GM19455 (cell line): ENCODE measurements around the gene JOSD2.

Experiments
- ATAC-seq: cut with Tn5 transposase; IDR thresholded peaks from one replicate; pipeline ENCODE4 v1.9.1; 2021; ENCODE audit not compliant: unreplicated experiment

Gene JOSD2

GRCh38 chr19:50496189-50497021 is 14.6 kb downstream of the JOSD2 start:
- no peak for ATAC-seq

- no peak for ATAC-seq
Measured at GRCh38 chr19:50495020-50495531, 15.9 kb downstream of the JOSD2 start.

DNA sequence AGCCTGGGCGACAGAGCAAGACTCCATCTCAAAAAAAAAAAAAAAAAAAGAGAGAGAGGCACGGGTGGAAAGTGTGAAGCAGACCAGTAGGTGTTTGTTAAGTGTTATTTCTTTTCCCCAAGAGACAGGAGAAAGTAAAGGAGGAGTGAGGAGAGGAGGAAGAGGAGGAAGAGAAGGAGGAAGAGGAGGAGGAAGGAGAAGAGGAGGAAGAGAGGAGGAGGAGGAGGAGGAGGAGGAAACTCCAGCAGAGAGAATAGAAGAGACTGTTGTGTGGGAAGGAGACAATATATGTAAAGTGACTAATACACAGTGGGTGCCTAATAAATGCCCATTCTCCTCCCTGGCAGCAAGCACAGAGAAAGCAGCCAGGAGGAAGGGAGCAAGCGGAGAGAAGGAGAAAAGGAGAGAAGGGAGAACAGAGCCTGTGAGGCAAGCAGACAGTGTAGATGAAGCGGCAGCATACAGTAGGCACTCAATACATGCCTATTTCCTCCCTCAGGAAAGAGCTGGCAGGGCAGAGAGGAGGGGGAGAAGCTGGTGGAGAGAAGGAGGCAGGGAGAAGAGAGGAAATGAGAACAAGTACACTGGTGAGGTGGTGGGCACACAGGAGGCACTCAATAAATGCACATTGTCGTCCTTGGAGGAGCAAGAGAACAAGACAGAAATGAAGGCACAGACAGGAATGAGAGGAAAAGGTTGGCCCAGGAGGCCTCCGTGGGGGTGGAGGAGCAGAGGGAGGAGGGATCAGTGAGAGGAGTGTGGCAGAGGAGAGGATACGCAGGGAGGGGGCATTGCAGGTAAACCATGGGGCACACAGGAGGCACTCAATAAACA is 16.6 kb downstream of the JOSD2 start:
- ATAC-seq: no peak

DNA sequence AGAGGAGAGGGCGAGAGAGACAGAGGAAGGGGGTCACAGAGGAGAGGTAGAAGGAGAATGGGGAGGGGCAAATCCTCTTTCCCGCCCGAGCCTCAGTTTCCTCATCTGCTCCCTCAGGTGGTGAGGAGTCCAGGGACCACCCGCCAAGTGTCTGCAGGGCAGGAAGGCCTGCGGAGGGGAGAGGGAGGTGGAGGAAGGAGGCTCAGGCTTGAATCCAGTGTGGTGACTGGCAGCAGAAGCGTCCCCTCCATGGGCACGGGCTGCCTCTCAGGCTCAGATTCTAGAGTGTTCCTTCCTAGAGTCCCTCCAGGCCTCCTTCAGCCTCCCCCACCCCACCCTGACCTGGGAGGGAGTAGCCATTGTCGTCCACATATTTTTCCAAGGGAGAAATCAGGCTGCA is 17.8 kb downstream of the JOSD2 start:
- no peak for ATAC-seq

- ATAC-seq: no peak
Measured at GRCh38 chr19:50492303-50493052, 18.5 kb downstream of the JOSD2 start.

DNA sequence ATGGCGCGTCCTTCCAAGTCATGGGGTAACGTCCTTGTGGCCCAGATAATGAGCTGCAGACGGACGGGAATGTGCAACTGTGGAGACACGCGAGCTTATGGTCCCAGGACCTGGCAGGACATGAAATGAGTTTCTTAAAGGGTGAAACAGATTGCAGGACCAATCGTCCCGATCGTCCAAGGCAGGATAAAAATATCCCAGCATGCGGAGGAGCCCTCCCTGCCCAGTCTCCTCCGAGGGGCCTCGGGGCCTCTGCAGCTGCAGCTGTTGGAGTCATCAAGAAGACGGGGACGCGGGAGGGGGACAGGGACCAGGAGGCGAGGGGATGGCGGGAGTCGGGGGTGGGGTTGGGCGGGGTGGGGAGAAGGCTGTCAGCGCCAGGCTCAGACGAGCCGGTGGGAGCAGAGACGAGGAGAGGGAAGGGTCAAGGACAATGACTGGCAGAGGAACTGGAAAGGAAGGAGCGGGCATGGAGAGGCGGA is 20.0 kb downstream of the JOSD2 start:
- no peak for ATAC-seq

GRCh38 chr19:50490411-50490811 is 20.6 kb downstream of the JOSD2 start:
- ATAC-seq: no peak

DNA sequence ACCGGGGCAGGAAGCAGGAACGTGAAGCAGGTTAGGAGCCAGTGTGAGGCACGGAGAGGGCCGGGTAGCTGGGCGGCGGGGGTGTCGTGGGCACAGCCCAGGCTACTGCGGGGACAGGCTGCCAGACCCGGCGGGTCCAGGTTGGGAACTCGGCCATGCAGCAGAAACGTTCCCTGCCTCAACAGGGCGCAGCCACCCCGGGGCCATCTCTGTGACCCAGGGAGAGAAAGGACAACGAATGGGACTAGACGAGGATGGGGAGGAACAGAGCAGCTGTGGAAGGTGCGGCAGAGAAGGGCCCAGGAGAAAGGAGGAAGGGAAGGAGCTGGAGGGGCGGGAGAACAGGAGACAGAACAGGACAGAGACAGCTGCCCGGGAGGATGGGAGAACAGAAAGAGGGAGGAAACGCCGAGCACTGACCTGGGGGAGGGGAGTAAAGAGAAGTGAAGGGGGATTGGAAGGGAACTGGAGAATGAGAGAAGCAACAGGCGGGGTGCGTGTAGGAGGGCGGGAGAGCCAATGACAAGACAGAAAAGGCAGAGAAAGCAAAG is 21.5 kb downstream of the JOSD2 start:
- no peak for ATAC-seq

DNA sequence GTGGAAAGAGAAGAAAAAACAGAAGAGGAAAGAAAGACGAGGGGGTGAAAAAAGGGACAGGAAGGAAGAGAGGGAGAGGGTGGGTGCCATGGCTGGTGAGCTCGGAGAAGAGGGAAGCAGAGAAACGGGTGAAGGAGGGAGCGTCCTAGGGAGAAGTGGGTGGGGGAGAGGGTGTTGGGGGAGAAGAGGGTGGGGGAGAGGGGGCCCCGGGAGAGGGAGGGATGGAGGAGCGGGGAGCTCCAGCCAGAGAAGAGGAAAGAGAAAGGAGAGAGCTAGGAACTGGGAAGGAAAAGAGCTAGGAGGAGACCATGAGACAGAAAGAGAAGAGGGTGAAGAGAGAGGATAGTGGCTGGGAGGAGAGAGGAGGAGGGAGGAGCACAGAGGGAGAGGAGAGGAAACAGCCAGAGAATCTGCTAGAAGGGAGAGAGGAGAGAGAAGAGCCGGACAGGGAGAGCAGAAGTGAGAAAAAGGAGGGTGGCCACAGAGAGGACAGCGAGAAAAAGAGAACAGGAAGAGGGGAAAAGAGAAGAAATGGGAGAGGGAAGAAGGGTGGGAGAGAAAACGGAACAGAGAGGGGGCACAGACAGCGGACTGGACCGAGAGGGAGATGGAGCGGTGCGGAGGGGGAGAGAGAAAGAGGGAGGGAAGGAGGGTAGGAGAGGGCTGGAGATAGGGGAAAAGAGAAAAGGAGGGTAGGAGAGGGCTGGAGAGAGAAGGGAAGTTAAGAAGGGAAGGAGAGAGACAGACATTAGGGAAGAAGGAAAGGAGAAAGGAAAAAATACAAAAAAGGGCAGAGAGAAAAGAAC is 22.4 kb downstream of the JOSD2 start:
- no peak for ATAC-seq

GRCh38 chr19:50486823-50487515 is 24.0 kb downstream of the JOSD2 start:
- ATAC-seq: no peak

DNA sequence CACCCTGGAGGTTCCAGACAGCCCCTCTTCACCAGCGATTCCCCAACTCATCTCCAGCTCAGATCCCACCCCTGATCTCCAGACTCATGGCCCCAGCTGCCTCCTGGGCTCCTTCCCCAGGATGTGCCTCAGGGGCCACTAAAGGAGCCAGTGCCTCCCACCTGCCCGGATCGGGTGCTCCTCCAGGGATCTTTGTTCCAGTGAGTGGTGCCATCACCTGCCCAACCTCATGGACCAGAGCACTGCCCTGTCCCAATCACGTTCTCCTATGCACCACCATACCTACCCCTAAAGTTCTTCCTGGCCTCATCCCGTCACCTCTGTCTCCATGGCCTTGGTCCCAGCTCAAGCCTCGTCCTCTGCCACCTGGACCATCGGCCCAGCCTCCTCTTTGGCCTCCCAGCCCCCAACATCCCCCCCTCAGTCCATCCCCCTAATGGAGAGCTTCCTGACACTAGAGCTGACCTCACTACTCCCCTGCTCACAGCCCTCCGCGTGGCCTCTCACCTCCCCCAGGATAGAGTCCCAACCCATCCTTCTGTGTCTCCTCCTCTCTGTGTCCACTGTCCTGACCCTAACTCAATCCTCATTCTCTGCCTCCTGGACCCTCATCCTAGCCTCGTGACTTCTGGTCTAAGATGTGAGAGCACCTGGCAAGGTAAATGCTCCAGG is 25.6 kb downstream of the JOSD2 start:
- ATAC-seq: no peak

DNA sequence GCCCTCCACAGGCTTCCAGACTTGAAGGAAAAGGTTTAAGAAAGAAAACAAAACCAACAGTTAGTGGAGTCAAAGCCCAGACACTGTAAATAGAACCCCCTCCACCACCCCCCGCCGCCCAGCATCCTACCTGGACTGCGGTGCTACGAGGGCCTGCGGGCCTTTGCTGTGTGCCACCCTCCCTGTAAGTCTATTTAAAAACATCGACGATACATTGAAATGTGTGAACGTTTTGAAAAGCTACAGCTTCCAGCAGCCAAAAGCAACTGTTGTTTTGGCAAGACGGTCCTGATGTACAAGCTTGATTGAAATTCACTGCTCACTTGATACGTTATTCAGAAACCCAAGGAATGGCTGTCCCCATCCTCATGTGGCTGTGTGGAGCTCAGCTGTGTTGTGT is 28.1 kb downstream of the JOSD2 start:
- no peak for ATAC-seq

- no peak for ATAC-seq
Measured at GRCh38 chr19:50482271-50482855, 28.6 kb downstream of the JOSD2 start.

DNA sequence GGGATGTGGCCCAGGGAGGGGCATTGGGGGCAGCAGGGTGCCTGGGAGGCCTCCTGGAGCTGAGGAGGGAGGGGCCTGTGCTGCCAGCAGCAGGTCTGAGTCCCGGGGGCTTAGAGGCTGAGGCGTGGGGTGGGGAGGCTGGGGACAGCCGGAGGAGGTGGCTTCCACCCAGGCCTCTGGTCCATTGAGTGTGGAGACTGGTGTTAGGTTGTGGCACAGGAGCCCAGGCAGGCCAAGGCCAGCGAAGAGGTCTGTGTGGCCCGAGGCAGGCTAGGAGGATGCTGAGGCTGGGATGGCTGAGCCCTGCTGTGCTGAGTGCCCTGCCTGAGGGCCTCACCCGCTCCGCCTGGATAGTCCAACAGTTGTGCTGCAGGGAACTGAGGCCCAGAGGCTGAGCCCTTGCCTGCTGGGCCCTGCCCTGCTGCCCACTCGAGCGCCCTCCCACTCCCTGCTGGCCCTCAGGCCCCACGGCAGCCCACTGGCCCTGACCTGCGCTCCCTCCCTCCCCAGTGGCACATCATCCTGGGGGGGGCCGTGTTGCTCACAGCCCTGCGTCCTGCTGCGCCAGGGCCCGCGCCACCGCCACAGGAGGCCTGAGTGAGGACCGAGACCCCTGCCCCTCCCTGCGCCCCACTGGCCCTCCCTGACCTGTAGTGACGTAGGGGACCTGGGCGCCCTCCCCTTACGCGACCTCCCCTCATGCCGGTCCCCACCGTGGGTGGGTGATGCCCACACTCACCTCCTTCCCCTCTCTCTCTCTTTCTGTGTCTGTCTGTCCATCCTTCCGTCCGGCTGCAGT is 29.4 kb downstream of the JOSD2 start:
- no peak for ATAC-seq

DNA sequence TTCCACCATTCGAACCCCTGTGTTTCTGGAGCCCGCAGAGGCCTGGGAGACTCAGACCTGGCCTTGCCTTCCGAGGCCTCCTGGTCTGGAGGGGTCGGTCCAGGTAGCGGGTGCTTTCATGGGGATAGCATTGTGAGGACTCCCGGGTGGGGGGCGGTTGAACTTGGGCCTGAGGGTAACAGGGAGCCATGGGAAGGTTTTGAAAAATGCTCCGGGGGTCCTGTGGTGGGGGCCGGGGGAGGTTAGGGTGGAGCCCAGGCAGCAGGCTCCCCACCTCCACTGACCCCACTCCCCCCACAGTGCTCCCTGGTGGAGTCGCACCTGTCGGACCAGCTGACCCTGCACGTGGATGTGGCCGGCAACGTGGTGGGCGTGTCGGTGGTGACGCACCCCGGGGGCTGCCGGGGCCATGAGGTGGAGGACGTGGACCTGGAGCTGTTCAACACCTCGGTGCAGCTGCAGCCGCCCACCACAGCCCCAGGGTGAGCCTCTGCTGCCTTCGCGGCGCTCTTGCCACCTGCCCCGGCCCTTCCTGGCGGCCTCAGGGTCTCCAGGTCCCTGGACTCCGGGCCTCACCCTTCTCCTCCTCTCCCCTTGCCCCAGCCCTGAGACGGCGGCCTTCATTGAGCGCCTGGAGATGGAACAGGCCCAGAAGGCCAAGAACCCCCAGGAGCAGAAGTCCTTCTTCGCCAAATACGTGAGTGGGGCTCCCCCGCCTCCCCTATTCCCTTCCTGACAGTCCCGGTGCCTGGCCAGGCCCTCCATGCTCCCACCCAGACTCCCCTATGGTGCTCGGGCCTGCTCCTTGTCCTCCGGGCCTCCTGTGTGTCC is 30.5 kb downstream of the JOSD2 start:
- ATAC-seq: no peak

- ATAC-seq: no peak
Measured at GRCh38 chr19:50479761-50480251, 31.2 kb downstream of the JOSD2 start.
